Neuronal stem cell (in vitro differentiated cells): ENCODE results near the gene RNF121.

Experiments
- DNase-seq: peaks from one replicate; pipeline ENCODE4 v3.0.0-alpha.2; 2013; ENCODE audit warnings: low spot score
- H2AFZ ChIP-seq: one replicate; pipeline ENCODE4 v1.6.1; 2013; ENCODE audit warnings: mild to moderate bottlenecking, low read length, inconsistent platforms
- H2AK5ac ChIP-seq: 2 replicates; pipeline ENCODE4 v1.6.1; 2013; ENCODE audit warnings: low read depth, mild to moderate bottlenecking, inconsistent platforms, low read length, moderate library complexity, mixed read lengths
- H2BK120ac ChIP-seq: 2 replicates; pipeline ENCODE4 v1.6.1; 2013; ENCODE audit warnings: low read depth, mild to moderate bottlenecking, inconsistent platforms, low read length, moderate library complexity, mixed read lengths
- H2BK12ac ChIP-seq: one replicate; pipeline ENCODE4 v1.6.1; 2013; ENCODE audit warnings: low read length, inconsistent platforms
- H2BK15ac ChIP-seq: 2 replicates; pipeline ENCODE4 v1.6.1; 2013; ENCODE audit warnings: mild to moderate bottlenecking, low read length, inconsistent platforms, mixed read lengths
- H2BK5ac ChIP-seq: one replicate; pipeline ENCODE4 v1.6.1; 2013; ENCODE audit warnings: inconsistent platforms, mild to moderate bottlenecking, low read length, moderate library complexity
- H3K14ac ChIP-seq: one replicate; pipeline ENCODE4 v1.6.1; 2013; ENCODE audit warnings: low read length, inconsistent platforms
- H3K18ac ChIP-seq: 2 replicates; pipeline ENCODE4 v1.6.1; 2013; ENCODE audit warnings: low read length, inconsistent platforms
- H3K23ac ChIP-seq: 2 replicates; pipeline ENCODE4 v1.6.1; 2013; ENCODE audit warnings: low read depth, mild to moderate bottlenecking, mixed read lengths, low read length, inconsistent platforms; ENCODE audit not compliant: poor library complexity
- H3K27ac ChIP-seq: replicated peaks from 3 replicates; pipeline ENCODE4 v1.5.1; 2013; ENCODE audit warnings: low read length, inconsistent platforms
- H3K27me3 ChIP-seq, 3 experiments: 2 replicates each; pipeline ENCODE4 v1.6.1; 2013; ENCODE audit warnings: low read length in 3 of 3, mild to moderate bottlenecking in 2 of 3, inconsistent platforms in 1 of 3, low read depth in 1 of 3, mixed read lengths in 1 of 3, moderate library complexity in 1 of 3; ENCODE audit not compliant: control insufficient read depth in 3 of 3, insufficient read depth in 3 of 3
- H3K36me3 ChIP-seq, 2 donors: replicated peaks in 1 of 2; 2 replicates each; pipeline ENCODE4 v1.6.1; 2013; ENCODE audit warnings: low read length in 2 of 2; ENCODE audit not compliant: control insufficient read depth in 2 of 2, insufficient read depth in 2 of 2
- H3K4ac ChIP-seq: 2 replicates; pipeline ENCODE4 v1.6.1; 2013; ENCODE audit warnings: inconsistent platforms, mild to moderate bottlenecking, low read length, moderate library complexity
- H3K4me1 ChIP-seq, 2 donors: 1 replicate in 1 of 2; 2 replicates in 1 of 2; pipeline ENCODE4 v1.6.1; 2013; ENCODE audit warnings: low read length in 2 of 2, low read depth in 1 of 2; ENCODE audit not compliant: control insufficient read depth in 2 of 2, insufficient read depth in 1 of 2
- H3K4me2 ChIP-seq: one replicate; pipeline ENCODE4 v1.6.1; 2013; ENCODE audit warnings: mild to moderate bottlenecking, low read length, inconsistent platforms; ENCODE audit not compliant: insufficient read depth, poor library complexity, severe bottlenecking
- H3K4me3 ChIP-seq, 2 donors: 2 replicates each; pipeline ENCODE4 v1.5.1; 2013; ENCODE audit warnings: low read length in 2 of 2, mild to moderate bottlenecking in 2 of 2, inconsistent platforms in 1 of 2, moderate library complexity in 1 of 2
- H3K79me1 ChIP-seq: one replicate; pipeline ENCODE4 v1.6.1; 2013; ENCODE audit warnings: low read depth, mild to moderate bottlenecking, inconsistent platforms, low read length, moderate library complexity
- H3K9ac ChIP-seq: one replicate; pipeline ENCODE4 v1.6.1; 2013; ENCODE audit warnings: mild to moderate bottlenecking, low read depth, low read length, inconsistent platforms; ENCODE audit not compliant: poor library complexity
- H3K9me3 ChIP-seq, 2 donors: replicated peaks in 1 of 2; 2 replicates each; pipeline versions ENCODE3 to v1.6.1; 2013; ENCODE audit warnings: low read length in 2 of 2, mild to moderate bottlenecking in 2 of 2, inconsistent platforms in 1 of 2, low read depth in 1 of 2, mixed read lengths in 1 of 2, moderate library complexity in 1 of 2; ENCODE audit not compliant: control insufficient read depth in 2 of 2, insufficient read depth in 1 of 2
- H4K8ac ChIP-seq: one replicate; pipeline ENCODE4 v1.6.1; 2013; ENCODE audit warnings: low read depth, mild to moderate bottlenecking, inconsistent platforms, low read length, moderate library complexity
- H4K91ac ChIP-seq: one replicate; pipeline ENCODE4 v1.6.1; 2013; ENCODE audit warnings: low read length, low read depth, mild to moderate bottlenecking, inconsistent platforms; ENCODE audit not compliant: poor library complexity
- WGBS, 2 donors: extraction: QIAGEN DNeasy Blood & Tissue Kit; methylation state at CpG; one replicate each; pipeline ENCODE4 v1.1.7; 2013; ENCODE audit warnings: missing lambda C conversion rate in 2 of 2, mixed read lengths in 1 of 2; ENCODE audit not compliant: insufficient read length in 2 of 2, insufficient replicate concordance in 1 of 2; ENCODE audit errors: extremely low coverage in 2 of 2; 5-methylcytosine and 5-hydroxymethylcytosine counted together

RNF121 gene

DNA sequence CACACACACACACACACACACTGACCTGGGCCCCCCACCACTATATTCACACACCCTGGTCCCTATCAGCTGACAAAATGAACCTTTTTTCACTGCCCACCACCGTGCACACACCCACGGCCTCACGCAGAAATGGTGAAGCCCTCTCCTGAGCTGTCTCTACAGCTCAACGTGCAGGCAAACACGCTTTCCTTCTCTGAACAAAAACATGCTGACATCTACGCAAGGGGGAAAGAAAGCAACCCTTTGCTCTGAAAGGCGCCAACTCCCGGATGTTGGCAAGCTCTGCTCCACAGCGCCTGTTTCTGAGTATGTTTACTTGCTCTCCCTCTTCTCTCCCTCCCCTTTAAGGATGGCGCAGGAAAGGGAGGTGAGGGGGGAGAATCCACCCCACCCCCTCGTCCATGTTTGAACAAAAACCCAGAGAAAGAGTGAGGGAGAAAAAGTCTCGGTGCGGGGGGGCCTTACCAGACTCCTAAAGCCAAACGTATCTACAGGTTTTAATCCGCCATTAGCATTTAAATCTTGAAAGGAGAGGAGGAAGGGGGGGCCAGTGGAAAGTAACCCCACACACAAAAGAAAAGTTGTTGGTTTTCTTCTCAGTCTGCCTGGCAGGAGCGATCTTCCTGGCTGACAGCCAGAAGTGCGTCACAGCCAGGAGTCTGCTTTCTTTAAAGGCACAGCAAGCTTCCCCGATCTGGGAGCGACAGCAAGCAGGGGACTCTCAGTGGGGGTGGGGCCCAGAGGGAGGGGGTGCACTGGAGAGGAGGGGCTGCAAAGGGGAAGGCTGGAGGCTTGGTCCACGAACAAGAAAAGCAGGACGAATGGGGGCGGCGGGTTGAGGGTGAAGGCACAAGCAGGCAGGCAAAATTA, 111.9 kb downstream of the RNF121 start:
- Histone ChIP-seq H3K23ac (peak overlapping the region; percentile 8), H3K36me3 (peaks cover 1 to 23% of the 10 kb centered on the region in 2 donors), H3K4me2 (peak overlapping the region; percentile 85), H3K79me1 (peaks cover 7% of the 10 kb centered on the region), H2BK12ac (no peak overlapping the region), H3K27ac (peak overlapping the region; percentile 97), H3K4ac (no peak overlapping the region), H4K91ac (no peak overlapping the region), H2AK5ac (no peak overlapping the region), H3K9me3 (no peaks in the 10 kb centered on the region), H3K4me1 (peaks cover 18 to 23% of the 10 kb centered on the region in 2 donors), H3K14ac (no peak overlapping the region), H3K27me3 (no peaks in the 10 kb centered on the region), H4K8ac (no peak overlapping the region), H2BK120ac (no peak overlapping the region), H2BK15ac (no peak overlapping the region), H2BK5ac (peak overlapping the region; percentile 97), H3K18ac (peak overlapping the region; percentile 97), H3K4me3 (peak overlapping the region; percentile 68 to 83), H3K9ac (peak overlapping the region; percentile 93), H2AFZ (peak overlapping the region; percentile 66)
- peak; percentile 83 for DNase-seq
- whole genome bisulfite sequencing, 2 donors, result no CpG with 5 or more reads among the region's 23 CpGs

DNA sequence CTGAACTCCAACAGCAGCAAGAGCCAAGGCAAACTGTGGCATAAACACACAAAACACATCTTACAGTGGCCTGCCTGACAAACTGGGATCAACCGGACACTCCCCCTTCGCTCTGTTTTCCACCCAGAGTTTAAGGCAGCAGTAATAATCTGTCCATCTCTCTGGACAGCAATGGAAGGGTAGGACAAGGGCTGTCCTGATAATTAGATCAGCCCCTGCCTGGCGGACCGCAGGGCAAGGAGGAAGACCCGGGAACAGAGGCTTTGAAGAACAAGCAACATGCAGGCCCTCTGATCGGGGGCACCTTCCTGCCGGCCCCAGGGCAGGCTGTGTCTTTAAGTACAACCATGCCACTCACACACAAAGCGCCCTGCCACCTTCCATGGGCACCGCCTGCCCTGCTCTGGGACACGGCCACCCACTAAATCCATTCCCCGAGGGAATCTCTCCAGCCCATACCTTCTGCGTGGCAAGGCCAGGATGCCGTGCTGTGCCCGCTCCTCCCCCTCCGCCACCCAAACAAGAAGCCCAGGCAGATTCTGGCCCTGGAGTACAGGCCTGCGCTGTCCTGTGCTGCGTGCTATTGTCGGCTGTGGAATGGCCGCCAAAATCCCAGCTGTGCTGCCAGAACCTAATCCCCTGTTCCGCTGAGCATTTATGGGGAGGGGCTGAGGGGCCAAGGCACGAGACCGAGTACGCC, 112.7 kb downstream of the RNF121 start:
- DNase-seq, result peak; percentile 71
- Histone ChIP-seq H2AFZ (peak overlapping the region; percentile 66), H3K14ac (no peak overlapping the region)

DNA sequence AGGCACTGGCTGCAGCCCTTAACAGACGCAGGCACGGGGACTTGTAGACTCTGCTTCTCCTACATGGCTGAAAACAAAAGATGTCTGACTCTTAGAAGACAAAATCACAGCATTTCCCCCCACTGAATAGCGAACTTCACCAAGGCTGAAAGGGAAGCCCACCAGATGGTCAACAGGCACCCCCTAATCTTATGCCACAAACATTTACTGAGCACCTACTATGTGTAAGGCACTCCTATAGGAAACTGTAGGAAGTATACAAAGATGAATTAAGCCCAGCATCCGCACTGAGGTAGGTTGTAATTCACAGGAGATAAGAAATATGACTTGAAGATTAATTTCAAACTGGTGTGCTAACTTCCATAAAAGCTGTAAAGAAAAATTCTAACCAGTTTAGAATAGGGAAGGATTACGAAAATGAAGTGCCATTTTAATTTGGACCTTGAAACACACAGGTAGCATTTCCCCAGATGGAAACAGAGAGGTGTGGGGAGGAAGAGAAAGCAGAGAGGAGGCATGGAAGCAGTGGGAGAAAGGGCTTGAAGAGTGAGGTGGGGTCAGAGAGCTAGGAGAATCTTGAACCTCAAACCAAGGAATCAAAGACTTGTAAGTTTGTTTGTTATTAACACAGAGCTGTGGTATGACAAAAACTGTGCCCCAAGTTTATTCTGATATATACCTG, 113.4 kb downstream of the RNF121 start:
- Histone ChIP-seq H2BK12ac (peak overlapping the region; percentile 79), H3K4ac (no peak overlapping the region), H2AK5ac (no peak overlapping the region), H3K79me1 (peaks cover 8% of the 10 kb centered on the region), H3K4me3 (peak overlapping the region; percentile 68 to 83), H3K9me3 (no peaks in the 10 kb centered on the region), H3K14ac (no peak overlapping the region), H3K36me3 (peaks cover 0 to 19% of the 10 kb centered on the region in 2 donors), H3K27me3 (no peaks in the 10 kb centered on the region), H3K4me1 (peaks cover 18 to 23% of the 10 kb centered on the region in 2 donors), H2BK5ac (peak overlapping the region; percentile 97), H3K4me2 (peak overlapping the region; percentile 85), H2BK120ac (peak overlapping the region; percentile 93), H3K27ac (peak overlapping the region; percentile 97), H2AFZ (peak overlapping the region; percentile 66), H3K23ac (peak overlapping the region; percentile 51), H4K91ac (peak overlapping the region; percentile 82), H3K18ac (peak overlapping the region; percentile 97), H4K8ac (no peak overlapping the region), H3K9ac (peak overlapping the region; percentile 93), H2BK15ac (no peak overlapping the region)
- no CpG with 5 or more reads among the region's 5 CpGs for WGBS, 2 donors
- no peak for DNase-seq

More for the DNA sequence above, 112.7 kb downstream of the RNF121 start:
- Histone ChIP-seq H2AK5ac (peak overlapping the region; percentile 47), H2BK5ac (peak overlapping the region; percentile 97), H3K36me3 (peaks cover 0 to 18% of the 10 kb centered on the region in 2 donors), H3K9me3 (no peaks in the 10 kb centered on the region), H3K9ac (peak overlapping the region; percentile 93), H3K18ac (peak overlapping the region; percentile 97), H3K4ac (peak overlapping the region; percentile 40), H3K4me3 (peak overlapping the region; percentile 68 to 83), H3K27me3 (no peaks in the 10 kb centered on the region), H2BK120ac (peak overlapping the region; percentile 93), H3K4me2 (peak overlapping the region; percentile 85), H3K4me1 (peaks cover 18 to 23% of the 10 kb centered on the region in 2 donors), H3K27ac (peak overlapping the region; percentile 97), H2BK12ac (peak overlapping the region; percentile 79), H4K91ac (peak overlapping the region; percentile 82), H3K23ac (peak overlapping the region; percentile 51), H3K79me1 (peaks cover 8% of the 10 kb centered on the region), H2BK15ac (no peak overlapping the region), H4K8ac (no peak overlapping the region)
- WGBS, 2 donors, result no CpG with 5 or more reads among the region's 23 CpGs
